ENCODE measurements around the gene JPT2.
"Not testable (repeated sequence)": the region's sequence is repeated elsewhere in the genome, so short reads cannot be mapped to it uniquely, and the experiment has no call there.

Gene JPT2

GRCh38 chr16:1710811-1711507 lies 32.9 kb downstream of the JPT2 start:
- no peak for DNase-seq

- DNase-seq, result no peak
These were observed 34.7 kb downstream of the JPT2 start for GRCh38 chr16:1712791-1713261.

- DNase-seq, result no peak
These were observed 35.3 kb downstream of the JPT2 start for GRCh38 chr16:1713331-1713730.

GRCh38 chr16:1713933-1714332 lies 35.9 kb downstream of the JPT2 start:
- no peak for DNase-seq

- no peak for DNase-seq
These were observed 37.1 kb downstream of the JPT2 start for GRCh38 chr16:1715220-1715619.

- DNase-seq, result not testable (repeated sequence)
These were observed 40.2 kb downstream of the JPT2 start for GRCh38 chr16:1718236-1718635.

GRCh38 chr16:1719559-1720229 lies 41.6 kb downstream of the JPT2 start:
- DNase-seq, result peak; percentile 28

- no peak for DNase-seq
These were observed 43.3 kb downstream of the JPT2 start for GRCh38 chr16:1721372-1721771.

- peak; percentile 45 for DNase-seq
These were observed 45.5 kb downstream of the JPT2 start for GRCh38 chr16:1723450-1724147.

GRCh38 chr16:1724491-1724890 lies 46.4 kb downstream of the JPT2 start:
- DNase-seq, result no peak

- no peak for DNase-seq
These were observed 48.8 kb downstream of the JPT2 start for GRCh38 chr16:1726661-1727502.

- DNase-seq, result no peak
These were observed 49.9 kb downstream of the JPT2 start for GRCh38 chr16:1727651-1728624.

- DNase-seq, result no peak
These were observed 50.9 kb downstream of the JPT2 start for GRCh38 chr16:1729026-1729425.

- DNase-seq, result no peak
These were observed 51.4 kb downstream of the JPT2 start for GRCh38 chr16:1729445-1729844.

- DNase-seq, result no peak
These were observed 53.0 kb downstream of the JPT2 start for GRCh38 chr16:1731073-1731472.

GRCh38 chr16:1731603-1732002 lies 53.5 kb downstream of the JPT2 start:
- DNase-seq, result no peak

GRCh38 chr16:1732071-1732470 lies 54.0 kb downstream of the JPT2 start:
- DNase-seq, result no peak

- not testable (repeated sequence) for DNase-seq
These were observed 54.5 kb downstream of the JPT2 start for GRCh38 chr16:1732551-1732987.

GRCh38 chr16:1734123-1734522 lies 56.0 kb downstream of the JPT2 start:
- no peak for DNase-seq

- no peak for DNase-seq
These were observed 56.7 kb downstream of the JPT2 start for GRCh38 chr16:1734816-1735215.

GRCh38 chr16:1740234-1740633 lies 62.2 kb downstream of the JPT2 start:
- DNase-seq, result no peak

Data from activated gamma-delta T cell treated with Interleukin-2 at 50 U/mL for 16 hours (primary cell).